Stimulated activated CD4-positive, alpha-beta T cell treated with anti-CD3 and anti-CD28 coated beads, Interleukin-2, amount 100 ng/mL, for 4 hours (primary cell): Measurements from ENCODE around the gene PRDM10.

Experiments used
- DNase-seq: peaks from one replicate; pipeline ENCODE4 v3.0.0-alpha.2; 2020; ENCODE audit warnings: low read depth

The PRDM10 gene

GRCh38 chr11:130006929-130007328 is 4.3 kb upstream of the PRDM10 start:
- no peak for DNase-seq

GRCh38 chr11:130003717-130004001 is 1.0 kb upstream of the PRDM10 start:
- no peak for DNase-seq

DNA sequence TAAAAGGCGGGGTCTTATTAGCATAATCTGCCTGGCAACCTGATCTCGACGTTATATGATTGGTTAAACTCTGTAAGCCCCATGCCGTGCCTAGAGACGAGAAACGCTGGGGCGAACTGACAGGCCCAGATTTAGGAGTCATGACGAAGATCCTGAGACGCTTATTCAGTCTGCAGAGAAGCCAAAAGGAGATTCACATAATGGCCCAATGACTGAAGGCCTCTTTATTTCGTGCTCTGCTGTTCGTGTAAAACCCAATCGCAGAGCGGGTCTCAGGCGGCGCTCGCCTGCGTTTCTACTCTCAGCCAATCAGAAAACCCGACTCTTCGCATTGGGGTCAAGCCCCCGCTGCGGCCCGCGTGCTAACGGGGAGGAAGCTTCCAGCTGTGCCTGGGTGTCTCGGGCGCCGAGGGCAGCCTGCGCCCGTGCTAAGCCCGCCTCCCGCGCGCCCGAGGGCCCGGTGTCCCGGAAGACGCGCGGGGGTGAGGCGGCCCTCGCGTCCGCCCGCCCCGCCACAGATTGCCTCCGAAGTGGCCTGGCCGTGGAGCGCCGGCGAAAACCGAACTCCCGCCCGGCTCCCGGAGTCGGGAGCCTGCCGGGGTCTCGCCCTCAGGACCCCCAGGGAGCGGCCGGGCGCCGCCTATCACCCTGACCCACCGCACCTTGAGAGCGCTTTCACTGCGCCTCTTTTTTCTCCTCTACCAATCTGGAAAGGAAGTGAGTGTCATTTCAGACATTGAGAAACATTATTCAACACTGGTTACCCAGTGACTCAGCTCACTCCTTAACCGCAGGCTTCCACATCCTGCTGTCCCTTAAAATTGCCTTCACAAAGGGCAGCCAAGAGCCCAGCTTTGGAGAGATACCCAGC is 446 bp upstream of the PRDM10 start:
- peak; percentile 83 for DNase-seq

- DNase-seq: peak; percentile 3
These were observed 929 bp downstream of the PRDM10 start for GRCh38 chr11:130001461-130002351.

GRCh38 chr11:130000552-130001176 is 2.0 kb downstream of the PRDM10 start:
- DNase-seq: no peak

- no peak for DNase-seq
These were observed 3.2 kb downstream of the PRDM10 start for GRCh38 chr11:129999407-129999806.

DNA sequence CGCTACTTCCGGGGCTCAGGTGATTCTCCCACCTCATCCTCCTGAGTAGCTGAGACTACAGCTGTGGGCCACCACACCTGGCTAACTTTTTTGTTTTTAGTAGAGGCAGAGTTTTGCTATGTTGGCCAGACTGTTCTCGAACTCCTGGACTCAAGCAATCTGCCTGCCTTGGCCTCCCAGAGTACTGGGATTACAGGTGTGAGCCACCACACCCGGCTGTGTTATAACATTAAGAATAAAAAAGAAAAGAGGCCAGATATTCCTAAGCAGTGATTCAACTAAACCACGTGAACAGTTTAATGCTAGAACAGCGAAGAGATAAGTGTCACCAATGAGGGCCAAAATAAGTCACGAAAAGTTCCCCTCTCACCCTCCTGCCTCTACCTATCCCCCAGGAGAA is 3.7 kb downstream of the PRDM10 start:
- no peak for DNase-seq

DNA sequence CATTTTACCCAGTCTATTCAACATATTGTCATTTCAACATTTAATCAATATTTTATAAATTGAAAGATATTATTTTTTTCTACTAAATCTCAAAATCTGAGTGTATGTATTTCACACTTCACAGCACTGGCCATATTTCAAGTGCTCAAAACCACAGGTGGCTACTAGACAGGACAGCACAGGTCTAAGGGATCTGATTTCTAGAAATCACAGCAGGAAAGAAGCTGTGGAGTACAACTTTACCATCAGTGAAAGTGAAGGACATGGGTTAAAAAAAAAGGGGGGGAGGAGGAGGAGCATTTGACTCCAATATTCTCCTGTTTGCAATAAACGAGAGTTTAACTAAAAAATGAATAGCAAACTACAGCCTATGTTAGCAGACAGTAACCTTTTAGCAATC is 4.5 kb downstream of the PRDM10 start:
- DNase-seq: no peak

DNA sequence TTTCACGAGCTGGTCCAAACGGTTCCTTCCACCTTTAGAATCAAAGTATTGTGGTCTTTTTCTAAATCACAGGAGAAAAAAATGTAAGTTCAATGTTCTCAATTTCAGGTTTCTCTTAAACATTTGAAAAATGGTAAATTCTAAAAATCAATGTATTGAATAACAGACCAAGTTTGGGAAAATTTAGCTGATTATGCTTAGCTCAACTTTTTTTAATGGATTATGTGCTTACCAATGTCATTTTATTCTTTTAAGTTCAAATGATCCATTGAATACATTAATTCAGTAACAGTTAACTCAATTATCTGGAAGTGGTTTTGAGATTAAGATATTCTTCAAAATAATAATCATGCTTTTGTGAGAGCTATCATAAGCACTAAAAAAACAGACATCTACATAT is 5.1 kb downstream of the PRDM10 start:
- DNase-seq: no peak

DNA sequence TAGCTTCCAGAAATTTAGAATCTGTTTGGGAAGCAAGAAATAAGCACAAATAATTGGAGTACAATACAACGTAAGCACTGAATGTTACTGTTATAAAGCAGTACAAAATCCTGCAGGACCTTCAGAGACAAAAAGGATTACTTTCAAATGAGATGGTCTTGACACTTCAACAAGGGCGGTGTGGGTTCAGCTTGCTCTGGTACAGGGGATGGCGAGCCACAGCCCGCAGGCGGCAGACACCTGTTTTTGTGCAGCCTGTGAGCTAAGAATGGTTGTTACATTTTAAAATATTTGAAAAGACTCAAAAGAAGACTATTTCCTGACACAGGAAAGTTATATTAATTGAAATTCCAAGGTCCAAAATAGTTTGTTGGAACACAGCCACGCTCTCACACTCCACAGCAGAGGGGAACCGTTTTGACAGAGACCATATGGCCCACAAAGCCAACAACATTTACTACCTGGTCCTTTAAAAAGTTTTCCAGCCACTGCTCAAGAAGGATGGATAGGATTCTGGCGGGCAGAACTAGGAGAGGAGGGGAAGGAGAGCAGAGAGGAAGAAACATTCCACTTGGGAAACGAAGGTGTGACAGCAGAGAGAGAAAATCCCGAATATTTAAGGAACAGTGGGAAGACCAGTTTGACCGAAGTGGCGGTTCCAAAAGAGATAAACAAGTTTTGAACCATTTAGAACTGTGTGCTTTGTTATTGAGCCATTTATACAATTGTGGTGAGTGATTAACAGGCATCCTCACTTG is 6.3 kb downstream of the PRDM10 start:
- no peak for DNase-seq

GRCh38 chr11:129995163-129995562 is 7.5 kb downstream of the PRDM10 start:
- no peak for DNase-seq

DNA sequence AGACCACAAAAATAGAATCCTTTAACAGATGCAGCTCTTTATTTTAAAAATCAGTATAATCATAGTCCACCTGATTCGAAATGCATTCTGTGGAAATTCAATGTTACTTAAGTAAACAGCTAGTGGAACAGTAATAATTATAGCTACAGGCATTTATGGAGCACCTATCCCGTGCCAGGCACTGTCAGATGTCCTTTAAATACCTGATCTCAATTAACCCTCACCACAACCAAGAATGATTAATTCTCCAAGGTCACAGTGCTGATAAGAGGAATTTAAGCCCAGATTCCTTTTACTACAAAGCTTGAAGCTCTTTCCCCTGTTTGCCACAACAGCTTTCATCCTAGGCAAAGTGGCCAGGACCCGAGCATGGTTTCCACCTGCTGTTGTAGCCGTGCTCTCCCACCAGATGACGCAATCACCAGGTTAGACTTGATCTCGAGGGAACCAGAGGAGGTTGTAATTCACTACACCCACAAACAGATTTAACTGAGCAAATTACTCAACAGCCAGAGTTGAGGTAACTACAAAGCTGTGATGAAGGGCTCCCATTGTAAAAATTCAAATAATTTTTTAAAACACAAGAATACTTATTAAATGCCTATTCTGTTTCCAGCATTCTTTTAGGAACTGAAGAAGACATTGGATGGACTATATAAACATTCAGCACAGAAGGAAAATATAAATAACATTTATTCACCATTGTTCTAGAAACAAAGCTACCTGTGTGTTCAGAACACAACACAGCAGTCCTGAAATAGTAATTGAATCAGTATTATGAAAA is 10.3 kb downstream of the PRDM10 start:
- DNase-seq: peak; percentile 22

DNA sequence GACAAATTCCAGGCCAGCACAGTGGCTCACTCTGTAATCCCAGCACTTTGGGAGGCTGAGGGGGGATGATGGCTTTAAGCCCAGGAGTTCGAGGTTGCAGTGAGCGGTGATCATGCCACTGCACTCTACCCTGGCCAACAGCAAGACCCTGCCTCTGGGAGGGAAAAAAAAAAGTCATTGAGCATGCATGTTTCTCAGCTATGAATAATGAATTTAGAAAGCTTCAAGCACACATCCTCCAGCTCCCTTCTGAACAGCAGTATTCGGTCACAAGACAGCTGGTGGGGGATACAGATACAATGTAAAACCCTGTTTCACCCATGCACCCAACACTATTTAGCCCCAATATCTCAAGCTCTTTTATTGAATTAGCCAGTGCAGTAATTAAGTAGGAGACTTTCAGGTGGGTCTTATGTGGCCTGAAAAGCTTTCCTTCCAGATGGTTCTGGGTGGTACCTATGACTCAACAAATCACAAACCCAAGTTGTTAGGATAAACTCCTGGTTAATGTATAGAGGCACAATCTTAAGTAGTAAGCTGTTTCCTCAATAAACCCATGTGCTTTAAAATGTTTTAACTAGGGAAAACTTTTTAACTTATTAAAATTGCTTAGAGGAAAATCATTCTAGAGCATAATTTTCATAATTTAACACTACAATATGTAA is 13.4 kb downstream of the PRDM10 start:
- DNase-seq: no peak

GRCh38 chr11:129987950-129988349 is 14.7 kb downstream of the PRDM10 start:
- no peak for DNase-seq

DNA sequence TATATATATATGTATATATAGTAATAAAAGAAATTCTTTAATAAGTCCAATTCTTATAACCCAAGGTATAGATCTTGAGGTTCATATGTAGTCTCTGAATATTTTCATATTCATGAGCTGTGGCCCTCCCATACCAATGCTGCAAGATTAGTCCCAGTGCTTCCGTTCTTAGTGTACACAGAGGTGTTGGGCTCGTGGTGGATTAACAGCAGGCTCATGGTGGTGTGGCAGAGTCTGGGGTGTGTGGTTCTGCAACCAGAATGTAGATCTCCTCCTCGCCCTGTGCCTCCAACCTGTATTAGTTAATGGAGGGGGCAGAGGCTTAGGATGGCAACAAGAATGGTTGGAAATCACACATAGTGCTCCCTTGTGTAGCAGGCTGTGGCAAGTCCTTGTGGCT is 16.8 kb downstream of the PRDM10 start:
- DNase-seq: no peak

DNA sequence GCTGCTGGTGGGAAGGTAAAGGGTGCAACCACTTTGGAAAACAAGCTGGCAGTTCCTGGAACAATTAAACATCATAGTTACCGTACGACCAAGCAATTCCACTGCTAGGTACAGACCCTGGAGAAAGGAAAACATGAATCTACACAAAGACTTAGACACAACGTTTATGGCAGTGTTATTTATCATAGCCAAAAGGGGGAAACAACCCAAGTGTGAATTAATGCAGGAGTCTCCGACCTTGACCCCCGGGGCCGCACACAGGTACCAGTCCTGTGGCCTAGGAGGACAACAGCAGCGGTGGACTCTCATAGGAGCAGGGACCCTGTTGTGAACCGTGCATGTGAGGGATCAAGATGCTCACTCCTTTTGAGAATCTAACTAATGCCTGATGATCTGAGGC is 22.5 kb downstream of the PRDM10 start:
- DNase-seq: no peak

- DNase-seq: no peak
These were observed 23.5 kb downstream of the PRDM10 start for GRCh38 chr11:129979046-129979605.

GRCh38 chr11:129978447-129978846 is 24.2 kb downstream of the PRDM10 start:
- no peak for DNase-seq

GRCh38 chr11:129976328-129976727 is 26.3 kb downstream of the PRDM10 start:
- DNase-seq: no peak

- no peak for DNase-seq
These were observed 27.1 kb downstream of the PRDM10 start for GRCh38 chr11:129975543-129975942.
